ENCODE results near the gene SLC44A4.
"Not testable (repeated sequence)": the region's sequence is repeated elsewhere in the genome, so short reads cannot be mapped to it uniquely, and the experiment has no call there.

SLC44A4 gene

DNA sequence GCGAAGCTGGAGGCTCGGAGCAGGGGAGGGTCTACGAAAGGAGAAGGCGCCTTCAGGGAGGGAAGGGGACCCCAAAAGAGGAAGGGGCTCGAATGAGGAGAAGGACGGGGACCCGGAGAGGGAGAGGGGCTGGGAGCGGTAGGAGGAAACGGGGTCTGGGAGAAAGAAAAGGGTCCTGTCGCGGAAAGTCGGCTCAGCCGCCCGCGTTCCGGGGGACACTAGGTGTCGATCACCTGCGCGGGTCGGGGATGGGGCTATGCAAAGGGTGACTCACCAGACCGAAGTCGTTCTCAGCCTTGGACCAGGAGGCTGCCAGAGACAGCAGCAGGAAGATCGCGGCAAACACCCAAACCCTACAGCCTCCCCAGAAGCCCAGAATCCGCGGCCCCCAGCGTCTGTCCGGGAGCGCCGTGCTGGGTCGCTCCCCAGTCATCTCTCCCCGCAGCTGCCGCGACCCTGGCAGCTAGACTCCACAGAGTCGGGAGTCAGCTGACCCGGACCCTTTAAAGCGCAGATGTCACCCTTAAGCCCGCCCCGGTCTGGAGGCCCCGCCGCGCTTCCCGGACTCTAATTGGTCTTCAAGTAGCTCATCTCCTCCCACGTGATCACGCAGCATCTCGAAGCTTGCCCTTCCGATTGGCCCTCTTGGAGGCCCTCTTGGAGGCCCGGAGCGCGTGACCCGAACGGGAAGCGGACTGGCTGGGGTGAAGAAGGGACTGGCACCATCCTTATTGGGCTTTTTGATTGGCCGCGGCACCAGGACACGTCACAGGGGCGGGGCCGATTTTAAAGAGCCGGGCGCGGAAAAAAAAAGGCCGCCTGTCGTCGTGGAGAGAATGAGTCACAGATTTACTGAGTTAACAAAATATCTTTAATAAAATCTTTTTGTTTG lies 16.2 kb downstream of the SLC44A4 start, which contains the start of gene NEU1:
NEU1 (minus strand) TSS at position 478 of the 892 bp plus-strand sequence; CDS start at position 433, 45 bp downstream.
- peak within 1 kb of the TSS; percentile 90 to 98 for H3K4me3 ChIP-seq (replicated peaks in 1 of 2; ENCODE audit: low read depth in 2 of 2, low read length in 2 of 2)
- TF ChIP-seq, protein P1, sequence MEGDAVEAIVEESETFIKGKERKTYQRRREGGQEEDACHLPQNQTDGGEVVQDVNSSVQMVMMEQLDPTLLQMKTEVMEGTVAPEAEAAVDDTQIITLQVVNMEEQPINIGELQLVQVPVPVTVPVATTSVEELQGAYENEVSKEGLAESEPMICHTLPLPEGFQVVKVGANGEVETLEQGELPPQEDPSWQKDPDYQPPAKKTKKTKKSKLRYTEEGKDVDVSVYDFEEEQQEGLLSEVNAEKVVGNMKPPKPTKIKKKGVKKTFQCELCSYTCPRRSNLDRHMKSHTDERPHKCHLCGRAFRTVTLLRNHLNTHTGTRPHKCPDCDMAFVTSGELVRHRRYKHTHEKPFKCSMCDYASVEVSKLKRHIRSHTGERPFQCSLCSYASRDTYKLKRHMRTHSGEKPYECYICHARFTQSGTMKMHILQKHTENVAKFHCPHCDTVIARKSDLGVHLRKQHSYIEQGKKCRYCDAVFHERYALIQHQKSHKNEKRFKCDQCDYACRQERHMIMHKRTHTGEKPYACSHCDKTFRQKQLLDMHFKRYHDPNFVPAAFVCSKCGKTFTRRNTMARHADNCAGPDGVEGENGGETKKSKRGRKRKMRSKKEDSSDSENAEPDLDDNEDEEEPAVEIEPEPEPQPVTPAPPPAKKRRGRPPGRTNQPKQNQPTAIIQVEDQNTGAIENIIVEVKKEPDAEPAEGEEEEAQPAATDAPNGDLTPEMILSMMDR (IDR thresholded peaks at IDR 0.05; ENCODE audit: low read depth, low read length): no peak
- peak; percentile 100 for DNase-seq (ENCODE audit: low read depth in 2 of 2)

DNA sequence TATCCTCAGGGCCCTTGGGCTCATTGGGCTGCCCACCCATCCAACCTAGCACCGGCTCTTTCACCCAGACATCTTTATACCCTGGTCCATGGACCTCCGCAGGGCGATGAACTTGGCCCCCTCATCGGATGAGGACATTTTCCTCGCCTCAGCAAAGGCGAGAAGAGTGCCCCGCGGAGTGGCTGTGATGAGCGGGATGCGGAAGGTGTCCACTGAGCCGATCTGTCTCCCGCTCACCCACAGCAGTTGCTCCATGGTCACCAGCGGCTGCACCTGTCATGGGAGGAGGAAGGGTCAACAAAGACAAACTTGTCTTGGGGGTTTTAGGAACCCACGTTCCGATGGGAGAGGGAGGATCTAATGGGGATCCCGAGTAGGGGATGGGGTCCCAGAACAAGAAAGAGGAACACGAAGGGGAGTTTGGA lies 16.9 kb downstream of the SLC44A4 start:
- TF ChIP-seq, protein P1 (IDR thresholded peaks at IDR 0.05; ENCODE audit: low read depth, low read length): no peak
- DNase-seq (ENCODE audit: low read depth in 2 of 2): no peak
- peak overlapping the region; percentile 90 to 98 for H3K4me3 ChIP-seq (replicated peaks in 1 of 2; ENCODE audit: low read depth in 2 of 2, low read length in 2 of 2)

DNA sequence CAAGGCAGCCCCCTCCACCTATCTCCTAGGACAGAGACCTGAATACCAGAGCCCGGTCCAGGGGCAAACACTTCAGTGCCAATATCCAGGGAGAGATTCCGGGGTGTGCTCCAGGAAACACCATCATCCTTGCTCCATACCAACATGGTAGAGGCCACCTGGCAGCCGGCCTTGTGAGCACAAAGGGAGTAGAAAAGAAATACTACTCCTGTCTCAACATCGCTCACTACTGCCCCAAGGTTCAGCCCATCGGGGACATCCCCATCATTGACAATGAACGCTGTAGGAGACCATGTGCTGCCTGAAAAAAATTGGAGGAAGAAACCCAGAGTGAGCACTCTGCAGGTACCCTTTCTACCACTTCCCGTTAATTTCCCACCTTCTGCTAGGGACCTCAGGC lies 17.6 kb downstream of the SLC44A4 start:
- no peak overlapping the region for H3K4me3 ChIP-seq (replicated peaks in 1 of 2; ENCODE audit: low read depth in 2 of 2, low read length in 2 of 2)

DNA sequence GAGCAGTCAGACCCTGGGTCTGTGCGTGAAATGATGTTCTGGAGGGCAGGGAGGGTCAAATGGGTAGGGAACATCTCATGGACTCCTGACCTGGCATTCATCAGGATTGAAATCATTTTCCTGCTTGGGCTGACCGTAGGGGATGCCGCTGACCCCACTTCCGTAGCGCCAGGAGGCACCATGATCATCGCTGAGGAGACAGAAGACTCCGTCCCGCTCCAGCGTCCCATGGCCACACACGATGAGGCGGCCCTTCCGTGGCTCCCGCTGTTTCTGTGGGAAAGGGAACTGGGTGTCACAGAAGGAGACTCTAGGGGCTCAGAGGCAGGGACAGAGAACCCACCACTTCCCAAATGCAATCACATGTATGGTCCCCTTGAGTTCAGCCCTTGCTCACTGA lies 18.4 kb downstream of the SLC44A4 start:
- DNase-seq (ENCODE audit: low read depth in 2 of 2): no peak
- no peak overlapping the region for H3K4me3 ChIP-seq (replicated peaks in 1 of 2; ENCODE audit: low read depth in 2 of 2, low read length in 2 of 2)
- TF ChIP-seq, protein P1 (IDR thresholded peaks at IDR 0.05; ENCODE audit: low read depth, low read length): no peak

More for the DNA sequence above, 17.6 kb downstream of the SLC44A4 start:
- TF ChIP-seq, protein P1 (IDR thresholded peaks at IDR 0.05; ENCODE audit: low read depth, low read length): no peak
- no peak for DNase-seq (ENCODE audit: low read depth in 2 of 2)

DNA sequence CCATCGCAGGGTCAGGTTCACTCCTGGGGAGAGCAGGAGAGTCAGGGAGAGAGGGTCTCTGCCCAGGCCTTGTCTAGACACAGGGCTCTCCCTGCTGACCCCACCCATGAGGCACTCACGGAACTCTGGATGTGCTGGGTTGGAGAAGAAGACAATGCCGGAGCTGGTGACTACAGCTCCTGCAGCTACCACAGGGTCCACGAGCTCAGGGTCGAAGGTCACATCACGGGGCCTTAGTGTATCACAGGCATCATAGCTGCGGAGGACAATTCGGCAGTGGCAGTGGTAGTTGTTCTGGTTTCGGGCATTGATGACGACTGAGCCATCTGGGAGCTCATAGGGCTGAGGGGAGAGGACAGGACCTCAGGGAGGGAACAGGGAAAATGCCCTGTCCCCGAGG lies 18.9 kb downstream of the SLC44A4 start:
- TF ChIP-seq, protein P1 (IDR thresholded peaks at IDR 0.05; ENCODE audit: low read depth, low read length): no peak
- H3K4me3 ChIP-seq (replicated peaks in 1 of 2; ENCODE audit: low read depth in 2 of 2, low read length in 2 of 2): no peak overlapping the region
- DNase-seq (ENCODE audit: low read depth in 2 of 2): no peak

DNA sequence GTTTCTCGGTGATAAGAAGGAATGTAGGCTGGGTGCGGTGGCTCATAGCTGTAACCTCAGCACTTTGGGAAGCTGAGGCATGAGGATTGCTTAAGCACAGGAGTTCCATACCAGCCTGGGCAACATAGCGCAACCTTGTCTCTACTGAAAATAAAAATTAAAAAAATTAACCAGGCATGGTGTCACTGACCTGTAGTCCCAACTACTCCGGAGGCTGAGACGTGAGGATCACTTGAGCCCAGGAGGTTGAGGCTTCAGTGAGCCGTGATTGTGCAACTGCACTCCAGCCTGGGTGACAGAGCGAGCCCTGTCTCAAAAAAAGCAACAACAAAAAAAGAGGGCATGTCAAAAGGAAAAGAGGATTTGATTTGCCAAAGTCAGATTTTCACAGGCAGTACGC lies 20.1 kb downstream of the SLC44A4 start:
- no peak overlapping the region for H3K4me3 ChIP-seq (replicated peaks in 1 of 2; ENCODE audit: low read depth in 2 of 2, low read length in 2 of 2)
- TF ChIP-seq, protein P1 (IDR thresholded peaks at IDR 0.05; ENCODE audit: low read depth, low read length): no peak
- DNase-seq (ENCODE audit: low read depth in 2 of 2): no peak

DNA sequence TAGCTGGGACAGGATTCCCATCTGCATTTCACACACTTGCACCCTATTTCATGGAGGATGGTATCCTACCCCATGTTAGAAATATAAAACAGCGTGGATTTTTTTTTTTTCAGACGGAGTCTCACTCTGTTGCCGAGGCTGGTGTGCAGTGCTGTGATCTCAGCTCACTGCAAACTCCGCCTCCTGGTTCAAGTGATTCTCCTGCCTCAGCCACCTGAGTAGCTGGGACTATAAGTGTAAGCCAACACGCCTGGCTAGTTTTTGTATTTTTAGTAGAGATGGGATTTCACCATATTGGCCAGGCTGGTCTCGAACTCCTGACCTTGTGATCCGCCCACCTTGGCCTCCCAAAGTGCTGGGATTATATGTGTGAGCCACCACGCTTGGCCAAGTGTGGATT lies 21.0 kb downstream of the SLC44A4 start:
- not testable (repeated sequence) for DNase-seq (ENCODE audit: low read depth in 2 of 2); H3K4me3 ChIP-seq (replicated peaks in 1 of 2; ENCODE audit: low read depth in 2 of 2, low read length in 2 of 2)

DNA sequence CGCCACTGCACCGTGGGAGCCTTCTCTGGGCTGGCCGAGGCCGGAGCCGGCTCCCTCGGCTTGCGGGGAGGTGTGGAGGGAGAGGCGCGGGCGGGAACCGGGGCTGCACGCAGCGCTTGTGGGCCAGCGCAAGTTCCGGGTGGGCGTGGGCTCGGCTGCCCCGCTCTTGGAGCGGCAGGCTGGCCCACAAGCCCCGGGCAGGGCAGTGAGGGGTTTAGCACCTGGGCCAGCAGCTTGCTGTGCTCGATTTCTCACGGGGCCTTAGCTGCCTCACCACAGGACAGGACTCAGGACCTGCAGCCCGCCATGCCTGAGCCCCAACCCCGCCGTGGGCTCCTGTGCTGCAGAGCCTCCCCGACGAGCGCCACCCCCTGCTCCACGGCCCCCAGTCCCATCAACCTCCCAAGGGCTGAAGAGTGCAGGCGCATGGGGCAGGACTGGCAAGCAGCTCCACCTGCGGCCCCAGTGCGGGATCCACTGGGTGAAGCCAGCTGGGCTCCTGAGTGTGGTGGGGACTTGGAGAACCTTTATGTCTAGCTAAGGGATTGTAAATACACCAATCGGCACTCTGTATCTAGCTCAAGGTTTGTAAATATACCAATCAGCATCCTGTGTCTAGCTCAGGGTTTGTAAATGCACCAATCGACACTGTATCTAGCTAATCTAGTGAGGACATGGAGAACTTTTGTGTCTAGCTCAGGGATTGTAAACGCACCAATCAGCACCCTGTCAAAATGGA lies 26.6 kb downstream of the SLC44A4 start:
- H3K4me3 ChIP-seq (replicated peaks in 1 of 2; ENCODE audit: low read depth in 2 of 2, low read length in 2 of 2); DNase-seq (ENCODE audit: low read depth in 2 of 2): not testable (repeated sequence)

Measured in cardiac fibroblast (primary cell).